Measurements from ENCODE around the gene ATRNL1.

Gene ATRNL1

DNA sequence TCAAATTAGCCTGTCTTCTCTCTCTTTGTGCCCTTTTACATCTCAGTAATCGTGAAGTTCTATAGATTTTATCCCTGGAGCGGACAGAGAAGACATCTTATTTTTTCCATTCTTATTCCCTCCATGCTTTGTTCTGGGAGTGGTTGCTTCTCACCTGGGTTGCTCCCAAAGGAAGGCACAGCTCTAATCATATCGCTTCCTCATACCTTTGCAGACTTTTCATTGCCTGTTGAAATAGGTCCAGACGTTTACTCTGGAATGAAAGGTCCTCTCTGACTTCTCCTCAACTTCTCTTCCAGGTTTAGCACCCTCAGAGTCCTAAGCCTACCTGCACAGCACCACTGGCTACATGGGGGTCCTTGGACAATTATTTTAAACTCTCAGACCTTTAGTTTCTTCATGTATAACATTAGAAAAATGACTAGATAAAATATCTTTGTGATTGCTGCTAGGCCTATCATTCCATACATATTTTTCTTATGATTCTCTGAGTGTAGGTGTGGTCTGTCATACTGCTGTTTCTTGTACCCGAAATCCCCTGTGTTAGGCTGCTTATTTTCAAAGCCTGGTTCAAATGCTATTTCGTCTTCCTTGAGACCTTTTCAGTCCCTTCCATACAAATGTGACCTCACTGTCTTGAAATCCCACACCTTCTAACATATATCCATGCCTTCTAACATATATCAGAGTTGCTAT lies 761.7 kb downstream of the ATRNL1 start:
- DNase-seq = no peak

DNA sequence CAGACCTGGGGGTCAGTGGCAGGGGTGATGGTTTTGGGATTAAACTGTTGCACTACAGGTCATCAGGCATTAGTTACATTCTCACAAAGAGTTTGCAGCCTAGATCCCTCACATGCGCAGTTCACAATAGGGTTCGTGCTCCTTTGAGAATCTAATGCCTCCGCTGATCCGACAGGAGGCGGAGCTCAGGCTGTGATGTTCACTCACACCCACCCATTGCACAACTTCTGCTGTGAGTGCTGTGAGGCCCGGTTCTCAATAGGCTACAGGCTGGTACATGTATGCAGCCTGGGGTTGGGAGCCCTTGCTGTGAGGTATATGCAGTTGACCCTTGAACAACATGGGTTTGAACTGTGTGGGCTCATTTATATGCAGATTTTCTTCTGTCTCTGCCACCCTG lies 763.4 kb downstream of the ATRNL1 start:
- DNase-seq = no peak

DNA sequence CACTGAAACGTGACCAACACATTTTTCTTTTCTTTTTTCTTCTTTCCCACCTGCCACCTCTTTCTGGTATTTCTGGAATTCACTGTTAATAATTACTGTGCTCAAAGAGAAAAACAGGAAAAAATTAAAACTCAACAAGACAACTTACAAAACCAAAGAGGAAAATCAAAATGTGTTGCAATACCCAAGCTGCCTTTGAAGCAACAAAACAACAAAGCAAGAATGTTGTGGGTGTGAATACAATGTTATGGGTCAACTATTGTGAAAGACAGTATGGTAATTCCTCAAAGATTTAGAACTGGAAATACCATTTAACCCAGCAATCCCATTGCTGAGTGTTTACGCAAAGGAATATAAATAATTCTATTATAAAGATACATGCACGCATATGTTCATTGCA lies 764.7 kb downstream of the ATRNL1 start:
- peak in 1 of 2 donors; percentile 4 for DNase-seq

DNA sequence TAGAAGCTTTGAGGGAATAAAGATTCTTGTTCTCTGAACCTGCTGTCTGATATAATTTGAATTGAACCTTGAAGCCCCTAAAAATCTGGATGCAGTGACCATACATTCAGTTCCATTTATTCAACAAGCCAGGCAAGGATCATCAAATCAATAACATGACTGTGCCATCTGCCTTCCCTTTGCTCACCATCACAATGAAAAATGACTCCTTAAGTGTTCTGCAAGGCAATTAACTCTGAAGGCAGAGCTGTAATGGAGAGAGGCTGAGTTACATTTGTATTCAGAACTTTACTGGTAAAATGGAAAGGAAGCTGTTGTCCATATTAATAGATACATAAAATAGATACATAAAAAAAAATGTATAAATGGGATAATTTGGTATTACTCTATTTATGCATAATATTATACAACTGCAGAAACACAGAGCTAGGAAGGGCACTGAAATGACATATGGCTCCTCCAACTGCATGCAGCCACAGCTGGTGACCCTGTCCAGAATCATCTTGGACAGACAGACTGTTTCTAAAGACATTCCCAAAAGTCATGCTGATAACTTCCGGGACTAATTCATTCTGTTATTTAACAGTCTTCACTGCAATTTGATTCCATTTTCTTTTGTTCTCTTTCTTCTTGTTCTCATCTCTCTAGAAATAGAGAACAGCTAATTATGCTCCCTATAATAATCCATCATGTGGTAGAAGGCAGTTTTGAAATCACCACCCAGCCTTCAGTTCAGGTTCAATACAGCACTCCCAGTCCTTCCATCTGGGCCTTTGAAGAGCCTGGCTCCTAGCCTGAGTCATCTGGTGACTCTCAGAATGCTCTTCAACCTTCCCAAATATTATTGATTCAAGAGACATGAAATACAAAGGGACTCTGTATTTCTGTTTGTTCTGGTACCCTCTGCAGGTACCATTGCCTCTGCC lies 767.3 kb downstream of the ATRNL1 start:
- DNase-seq = no peak

DNA sequence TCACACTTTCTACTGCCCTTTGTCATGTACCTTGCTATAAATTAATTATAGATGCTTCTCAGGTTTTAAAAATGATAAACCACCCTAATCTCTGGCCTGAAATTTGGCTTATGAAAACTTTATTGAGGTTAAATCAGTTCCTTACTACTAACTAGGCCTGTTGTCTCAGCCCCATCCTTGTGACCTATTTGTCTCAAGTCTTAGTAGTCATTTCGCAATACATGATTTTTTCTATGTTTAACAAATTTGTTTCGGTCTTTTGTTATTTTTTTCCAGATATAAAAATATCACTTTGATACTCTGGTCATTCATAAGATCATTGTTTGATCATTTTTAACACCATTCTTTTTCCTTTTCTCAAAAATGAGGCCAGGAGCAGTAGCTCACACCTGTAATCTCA lies 768.3 kb downstream of the ATRNL1 start:
- no peak for DNase-seq

DNA sequence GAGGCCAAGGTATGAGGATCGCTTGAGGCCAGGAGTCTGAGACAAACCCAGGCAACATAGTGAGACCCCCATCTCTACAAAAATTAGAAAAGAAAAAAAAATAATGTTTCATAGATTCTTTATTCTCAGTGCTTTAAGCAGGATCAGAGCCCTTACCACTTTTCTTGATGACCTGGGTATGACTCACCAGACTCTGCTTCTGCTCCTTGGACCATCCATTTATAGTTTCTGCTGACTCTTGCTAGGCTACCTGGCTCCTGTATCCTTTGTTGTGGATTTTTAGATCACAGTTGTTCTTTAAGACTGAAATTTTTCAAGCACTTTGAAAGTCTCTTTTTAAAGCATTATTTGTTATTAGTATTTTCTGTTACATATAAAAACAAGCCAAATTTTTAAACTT lies 768.7 kb downstream of the ATRNL1 start:
- no peak for DNase-seq

DNA sequence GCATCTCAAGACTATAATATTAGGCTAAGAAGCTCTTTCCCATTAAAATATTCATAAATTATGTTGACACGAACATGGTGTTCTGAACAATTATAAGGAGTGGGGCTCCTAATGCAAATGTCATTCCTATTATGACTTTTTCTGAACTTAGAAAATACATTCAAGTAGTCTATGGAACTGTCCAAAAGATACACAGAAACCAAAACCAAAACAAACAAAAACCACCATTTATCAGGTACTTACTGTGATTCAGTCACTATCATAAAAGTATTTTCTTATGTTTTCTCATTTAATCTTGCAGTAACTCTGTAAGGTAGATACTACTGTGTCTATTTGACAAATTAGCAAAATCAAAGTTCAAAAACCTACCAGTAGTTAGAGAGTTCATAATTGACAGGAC lies 773.0 kb downstream of the ATRNL1 start:
- no peak for DNase-seq

DNA sequence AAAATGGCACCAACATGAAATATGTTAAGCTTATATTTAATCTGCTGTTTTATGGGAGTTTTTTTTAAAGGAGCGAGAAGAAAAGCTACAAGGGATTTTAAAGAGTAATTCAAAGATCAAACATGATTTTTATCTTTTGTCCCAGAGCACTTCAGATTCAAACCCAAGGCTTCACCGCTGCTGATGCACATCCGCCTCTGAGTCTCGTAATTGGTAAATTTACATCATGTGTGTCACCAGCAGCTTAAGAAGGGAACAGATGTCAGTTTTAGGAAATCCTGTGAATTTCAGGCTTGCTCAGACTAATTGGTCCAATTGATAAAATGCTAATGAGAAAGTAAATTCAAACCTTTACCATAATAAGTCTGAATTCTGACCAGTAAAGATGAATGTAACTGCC lies 773.5 kb downstream of the ATRNL1 start:
- no peak for DNase-seq

DNA sequence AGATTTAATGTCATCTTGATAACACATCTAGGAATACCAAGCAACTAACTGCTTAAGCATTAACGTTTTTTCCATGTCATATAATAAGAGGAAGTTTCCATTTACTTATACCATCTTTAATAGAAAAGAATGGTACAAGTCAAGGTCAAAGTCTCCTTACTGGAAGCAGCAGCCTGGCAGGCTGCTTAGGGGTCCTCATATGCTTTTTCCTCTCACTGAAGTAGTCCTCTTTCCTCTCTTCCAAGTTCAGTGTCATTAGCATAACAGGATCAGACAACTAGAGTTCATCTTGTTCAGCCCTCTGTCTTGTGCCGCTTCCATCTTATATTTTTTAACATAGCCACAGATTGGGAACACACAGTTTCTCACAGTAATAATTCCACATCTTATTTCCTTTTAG lies 774.1 kb downstream of the ATRNL1 start:
- no peak for DNase-seq

DNA sequence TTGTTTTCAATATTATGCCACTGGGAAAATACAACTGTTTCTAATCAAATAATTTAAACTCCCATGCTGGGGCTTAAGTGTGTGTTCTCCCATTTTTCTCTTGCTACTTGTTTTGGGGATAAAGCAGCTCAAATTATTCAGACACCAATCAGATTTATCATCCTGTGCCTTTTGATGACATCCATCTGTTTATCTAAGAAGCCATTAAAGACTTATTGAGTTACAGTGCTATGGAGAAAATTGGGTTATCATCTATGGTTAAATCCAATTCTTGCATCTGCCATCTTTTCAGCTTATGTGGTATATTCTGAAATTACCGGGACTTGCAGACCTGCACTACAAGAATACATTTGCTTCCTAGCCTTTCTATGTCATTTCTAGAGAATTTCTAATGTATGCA lies 778.7 kb downstream of the ATRNL1 start:
- DNase-seq = no peak

DNA sequence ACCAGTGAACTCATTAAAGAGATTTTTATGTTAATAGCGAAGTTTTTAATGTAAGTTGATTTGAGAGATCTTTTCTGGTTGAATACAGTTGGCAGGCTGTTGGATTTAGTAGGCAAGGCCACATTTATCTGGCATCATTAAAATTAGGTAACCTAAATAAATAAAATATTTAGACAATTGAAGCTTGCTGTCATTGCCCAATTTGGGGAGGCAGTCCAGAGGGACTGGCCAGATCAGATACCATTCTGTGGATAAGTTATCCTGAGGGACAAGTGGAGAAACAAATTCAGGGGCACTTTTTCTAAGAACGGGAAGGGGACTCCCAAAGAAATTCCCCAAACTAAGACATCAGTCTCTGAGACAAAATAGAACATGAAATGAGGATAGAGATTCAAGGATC lies 782.0 kb downstream of the ATRNL1 start:
- no peak for DNase-seq

DNA sequence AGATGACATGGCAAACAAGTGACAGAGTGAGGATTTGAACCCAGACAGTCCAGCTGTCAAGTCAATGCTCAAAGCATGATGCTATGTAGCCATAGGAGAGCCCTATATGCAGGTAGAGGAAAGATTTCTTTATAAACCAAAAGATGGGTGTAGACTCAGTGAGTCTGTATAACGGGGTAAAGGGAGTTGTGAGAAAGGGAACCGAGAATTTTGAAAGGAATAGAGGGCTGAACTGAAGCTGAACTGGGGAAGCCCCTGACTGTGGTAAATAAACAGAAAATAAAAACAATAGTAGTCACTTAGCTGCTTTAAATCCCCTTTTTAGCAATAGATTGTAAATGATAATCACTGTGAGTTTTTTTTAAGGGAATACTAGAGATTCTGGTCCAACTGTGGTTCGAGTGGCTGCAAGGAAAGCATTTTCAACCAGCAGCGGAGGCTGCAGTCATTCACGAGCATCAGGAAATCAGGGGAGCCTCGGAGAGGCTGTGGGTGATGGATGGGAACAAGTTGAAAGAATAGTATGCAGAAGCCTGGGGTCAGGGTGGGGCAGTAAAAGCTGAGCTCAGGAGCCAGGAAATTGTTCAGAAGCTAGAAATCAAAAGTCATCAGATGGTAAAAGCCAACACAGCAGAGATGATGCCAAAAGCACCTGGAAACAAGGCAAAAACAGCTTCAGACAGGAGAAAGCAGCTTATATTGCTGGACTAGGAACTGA lies 786.4 kb downstream of the ATRNL1 start:
- no peak for DNase-seq

DNA sequence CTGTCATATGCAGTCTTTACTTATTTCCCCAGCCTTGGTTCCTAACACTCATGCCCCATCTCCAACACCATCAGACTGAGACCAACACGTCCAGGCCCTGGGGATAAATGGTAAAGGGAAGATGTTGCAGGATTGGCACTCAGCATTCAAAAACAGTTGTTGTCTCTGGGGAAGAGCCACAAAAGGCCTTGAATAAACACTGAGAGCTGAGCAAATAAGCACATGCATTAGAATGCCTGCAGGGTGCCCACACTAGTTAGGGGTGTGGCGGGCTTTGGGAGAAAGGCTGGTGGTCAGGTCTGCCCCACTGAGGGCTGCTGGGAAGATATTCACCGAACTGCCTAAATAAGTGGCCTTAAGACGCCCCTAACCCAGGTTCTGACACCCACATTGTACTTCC lies 788.9 kb downstream of the ATRNL1 start:
- DNase-seq = no peak

DNA sequence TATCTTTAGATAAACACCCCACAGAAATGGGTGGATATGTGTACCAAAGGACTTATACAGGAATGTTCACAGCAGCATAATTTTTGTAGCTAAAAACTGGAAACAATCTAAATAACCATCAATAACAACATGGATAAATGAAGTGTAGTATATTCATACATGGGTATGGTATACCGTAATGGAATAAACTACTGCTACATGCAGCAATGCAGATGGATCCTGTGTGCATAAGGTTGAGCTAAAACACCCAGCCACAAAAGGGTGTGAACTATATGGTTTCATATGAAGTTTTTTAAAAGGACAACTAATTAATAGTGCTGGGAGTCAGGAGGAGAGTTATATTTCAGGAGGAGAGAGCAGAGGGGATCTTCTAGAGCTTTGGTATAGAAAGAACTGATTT lies 790.2 kb downstream of the ATRNL1 start:
- DNase-seq = no peak

DNA sequence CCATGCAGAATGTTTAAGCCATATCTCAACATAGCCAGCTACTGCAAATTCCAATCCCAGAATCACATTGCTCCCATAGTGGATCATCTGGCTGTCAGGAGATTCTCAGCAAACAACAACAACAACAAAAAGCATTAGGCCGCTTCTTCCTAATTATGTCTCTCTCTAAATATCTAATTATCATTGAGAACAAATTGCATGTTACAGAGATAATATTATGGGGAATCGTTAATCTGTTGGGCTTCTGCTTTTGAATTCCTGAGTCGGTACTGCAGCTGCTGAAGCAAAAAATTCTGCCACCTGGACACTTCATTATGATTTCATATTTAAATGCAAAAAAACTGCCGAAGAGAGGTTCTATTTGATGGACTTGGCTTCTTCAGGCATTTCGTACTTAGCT lies 791.2 kb downstream of the ATRNL1 start:
- no peak for DNase-seq

DNA sequence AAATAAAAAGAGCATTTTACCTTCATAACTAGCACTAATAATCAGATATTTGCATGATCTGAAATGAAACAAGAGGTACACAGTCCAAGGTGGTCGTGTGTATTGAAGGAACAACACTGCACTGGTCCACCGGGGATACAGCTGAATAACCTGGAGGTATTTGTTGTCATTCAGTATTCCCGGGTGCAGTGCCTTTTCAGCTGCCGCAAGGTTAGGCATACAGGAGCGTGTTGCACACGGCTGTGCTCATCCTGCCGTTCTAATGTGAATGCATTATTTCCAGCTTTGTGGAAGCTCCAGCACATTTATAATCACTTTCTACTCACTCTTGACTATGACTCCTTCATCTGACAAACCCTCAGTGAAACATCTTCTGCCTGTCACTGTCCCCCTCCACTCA lies 802.0 kb downstream of the ATRNL1 start:
- no peak for DNase-seq

DNA sequence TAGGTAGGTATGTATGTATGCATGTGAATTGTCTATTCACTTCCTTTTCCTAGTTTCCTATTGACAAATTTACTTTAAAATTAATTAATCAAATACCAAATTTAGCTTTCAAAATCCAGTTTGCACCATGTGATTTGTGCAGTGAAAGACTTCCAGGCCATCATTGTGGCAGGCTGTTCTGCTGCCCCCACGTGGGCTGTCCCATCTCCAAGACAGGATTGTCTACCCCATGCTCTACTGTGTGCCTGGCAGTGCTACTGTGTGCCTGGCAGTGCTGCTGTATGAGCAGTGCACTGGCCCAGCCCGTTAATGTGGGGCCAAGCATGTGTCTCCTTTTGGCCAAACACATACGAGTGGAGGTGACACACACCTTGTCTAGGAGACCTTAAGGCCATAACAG lies 805.1 kb downstream of the ATRNL1 start:
- DNase-seq = no peak

DNA sequence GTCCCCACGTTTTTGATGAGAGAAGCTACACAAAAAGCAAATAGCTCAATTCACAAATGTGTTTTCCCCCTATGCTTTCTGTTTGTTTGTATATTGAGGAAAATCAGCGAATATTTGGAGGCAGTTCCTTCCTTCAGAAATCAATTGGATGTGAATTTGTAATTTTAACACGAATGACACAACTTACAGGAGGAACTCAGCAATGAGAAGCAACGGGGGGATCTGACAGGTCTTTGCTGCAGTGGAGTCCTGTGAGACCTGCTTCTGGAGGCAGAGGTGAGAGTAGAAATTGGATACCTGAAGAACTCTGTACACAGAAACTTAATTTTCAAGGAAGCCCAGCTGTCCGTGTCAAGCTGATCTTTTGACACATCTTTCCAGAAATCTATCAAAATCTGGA lies 809.4 kb downstream of the ATRNL1 start:
- DNase-seq = no peak

DNA sequence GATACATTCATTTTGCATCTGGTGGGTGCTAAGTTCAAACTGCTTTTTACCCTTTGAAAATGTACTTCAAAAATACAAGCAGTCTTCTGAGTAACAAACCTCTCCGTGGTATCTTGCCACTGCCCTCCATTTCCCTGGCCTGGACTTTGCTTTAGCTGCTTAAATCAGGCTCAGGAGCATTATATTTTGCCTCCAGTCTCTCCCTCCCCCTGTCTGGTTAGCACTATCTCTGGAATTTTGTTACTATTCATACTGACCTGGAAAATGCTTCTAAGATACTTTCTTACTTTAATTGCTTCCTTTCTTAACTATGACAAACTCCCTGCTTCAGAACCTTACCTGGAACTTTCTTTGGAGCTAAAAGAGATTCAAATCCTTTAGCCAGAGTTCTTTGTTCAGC lies 810.0 kb downstream of the ATRNL1 start:
- no peak for DNase-seq

DNA sequence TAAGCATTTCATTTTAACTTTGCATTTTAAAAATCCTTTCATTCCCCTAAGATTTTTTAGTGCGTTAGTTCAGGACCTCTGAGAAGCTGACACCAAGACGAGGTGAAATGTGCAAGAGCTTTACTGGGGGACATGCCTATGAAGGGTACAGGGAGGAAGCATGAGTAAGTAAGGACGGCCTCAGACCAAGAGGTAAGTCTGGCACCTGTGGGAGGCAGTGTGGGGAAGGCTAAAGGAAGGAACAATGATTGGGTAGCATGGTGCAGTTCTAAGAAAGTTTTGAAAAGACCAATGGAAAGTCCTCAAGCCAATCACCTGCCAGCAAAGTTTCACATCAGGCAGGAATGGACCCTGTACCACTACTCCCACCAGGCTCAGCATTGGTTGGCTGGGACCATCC lies 810.7 kb downstream of the ATRNL1 start:
- DNase-seq = no peak

DNA sequence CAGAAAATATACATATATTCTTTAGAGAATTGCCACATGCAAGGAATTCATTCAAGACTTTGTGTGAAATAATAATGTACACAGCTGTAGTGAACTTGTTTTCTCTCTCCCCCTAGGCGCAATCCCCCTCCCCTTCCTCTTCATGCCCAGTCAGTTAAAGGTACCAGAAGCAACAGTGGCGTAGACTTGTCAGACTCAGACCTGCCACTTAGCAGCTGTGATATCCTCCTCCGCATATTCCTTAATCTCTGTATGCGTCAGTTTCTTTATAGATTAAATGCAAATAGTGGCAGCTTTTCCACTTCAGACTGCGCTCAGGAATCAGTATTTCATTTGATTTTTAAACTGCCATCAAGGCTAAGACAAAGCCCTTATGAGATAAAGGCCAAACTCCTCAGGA lies 815.9 kb downstream of the ATRNL1 start:
- no peak for DNase-seq

DNA sequence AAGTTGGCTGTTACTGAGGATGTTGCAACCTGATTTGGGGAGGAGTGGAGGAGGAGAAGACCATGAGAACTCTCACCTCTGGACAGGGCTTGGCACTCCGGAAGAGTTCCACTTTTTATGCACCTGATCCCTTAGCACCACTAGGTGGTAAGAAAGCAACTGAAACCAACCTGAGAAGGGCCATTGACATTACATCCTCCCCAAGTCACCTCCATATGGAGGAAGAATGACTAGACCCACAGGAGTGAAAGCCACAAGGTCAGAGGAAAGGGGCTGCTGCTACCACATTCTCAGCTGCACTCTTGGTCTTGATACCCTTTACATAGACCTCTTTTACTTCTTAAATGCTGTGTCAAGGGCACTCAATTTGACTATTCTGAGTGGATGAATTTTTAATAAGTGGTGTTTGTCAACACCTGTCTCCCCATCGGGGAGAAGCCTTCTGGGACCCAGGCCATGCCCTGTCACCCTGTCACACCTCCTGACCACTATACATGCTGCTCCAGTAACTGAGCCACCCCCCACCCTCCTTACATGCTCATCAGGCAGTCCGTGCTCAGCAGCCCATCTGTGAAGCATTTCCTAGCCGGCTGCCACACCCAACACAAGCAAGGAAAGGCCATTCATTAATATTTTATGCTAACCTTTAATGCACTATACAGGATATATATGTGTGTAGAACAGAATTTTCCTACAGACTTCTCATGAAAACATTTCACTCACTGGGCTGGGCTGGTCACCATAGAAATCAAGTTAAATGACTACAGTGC lies 817.0 kb downstream of the ATRNL1 start:
- DNase-seq = no peak

DNA sequence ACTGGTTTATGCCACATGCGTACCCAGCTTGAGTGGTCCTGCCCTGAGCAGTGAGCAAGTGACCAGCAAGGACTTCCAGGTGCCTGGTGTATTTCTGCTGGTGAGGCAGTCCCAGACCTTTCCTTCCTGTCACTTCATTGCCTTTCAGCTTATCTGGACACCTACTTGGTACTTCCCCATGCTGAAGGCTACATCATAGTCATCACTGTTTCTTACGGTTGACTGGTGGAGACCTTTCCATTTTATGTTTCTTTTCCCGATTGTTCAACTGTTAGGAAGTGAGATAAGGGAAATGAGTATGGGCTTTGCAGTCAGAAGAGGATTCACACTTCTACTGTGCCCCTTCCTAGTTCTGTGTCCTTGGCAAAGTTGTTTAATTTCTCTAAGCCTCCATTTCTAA lies 821.3 kb downstream of the ATRNL1 start:
- no peak for DNase-seq
